ENCODE data around the gene METRNL.

METRNL gene

DNA sequence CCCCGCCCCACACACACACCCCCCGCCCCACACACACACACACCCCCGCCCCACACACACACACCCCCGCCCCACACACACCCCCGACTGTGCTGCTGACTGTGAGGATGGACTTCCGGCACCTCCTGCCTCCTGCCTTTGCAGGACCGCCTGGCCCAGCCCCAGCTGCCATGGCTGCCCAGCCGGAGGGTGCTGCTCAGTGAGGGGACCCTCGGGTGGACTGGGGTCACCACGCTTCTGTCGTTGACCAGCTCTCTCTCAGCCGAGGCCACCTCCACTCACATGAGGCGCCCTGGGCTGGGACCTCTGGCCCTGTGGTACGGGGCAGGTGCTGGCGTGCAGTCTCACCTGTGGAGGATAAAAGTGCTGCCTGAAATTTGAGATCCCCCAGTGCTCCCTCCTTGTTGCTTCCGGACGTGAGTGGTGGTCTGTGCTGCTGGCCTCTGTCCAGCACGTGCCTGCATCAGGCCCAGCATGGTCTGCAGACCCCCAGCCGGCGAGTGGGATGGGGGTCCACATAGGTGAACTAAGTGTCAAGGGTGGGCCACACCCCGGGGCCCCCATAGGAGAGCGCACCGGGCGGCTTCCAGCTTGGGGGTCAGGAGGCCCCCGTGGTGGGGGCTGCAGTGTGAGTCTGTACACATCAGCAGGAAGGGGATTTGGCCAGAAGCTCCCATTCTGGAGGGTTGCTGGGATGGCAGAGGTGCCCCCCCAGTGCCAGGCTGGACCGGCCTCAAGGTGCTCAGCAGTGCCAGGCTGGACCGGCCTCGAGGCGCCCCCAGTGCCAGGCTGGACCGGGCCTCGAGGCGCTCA lies 11.2 kb downstream of the METRNL start:
- Histone ChIP-seq H3K4me1 (ENCODE audit: low read length) (no peaks in the 10 kb centered on the region), H3K27me3 (replicated peaks; ENCODE audit: insufficient read depth, low read length) (peaks cover 40% of the 10 kb centered on the region), H3K4me3 (ENCODE audit: low read length) (no peak overlapping the region), H3K4me2 (ENCODE audit: low read depth, low read length) (no peak overlapping the region), H2AFZ (ENCODE audit: low read length) (no peak overlapping the region), H4K20me1 (ENCODE audit: insufficient read depth, low read length) (no peaks in the 10 kb centered on the region), H3K79me2 (ENCODE audit: low read length) (0 out of 2 replicates have a peak, but pooled peaks cover 1% of the 10 kb centered on the region), H3K9me3 (replicated peaks; ENCODE audit: insufficient read depth, low read length) (no peaks in the 10 kb centered on the region), H3K27ac (ENCODE audit: low read length) (no peak overlapping the region), H3F3A (ENCODE audit: insufficient read depth, low read length) (no peaks in the 10 kb centered on the region), H3K36me3 (replicated peaks; ENCODE audit: insufficient read depth, low read length) (no peaks in the 10 kb centered on the region), H3K9me2 (replicated peaks; ENCODE audit: insufficient read depth, low read length) (no peaks in the 10 kb centered on the region), H3K9ac (ENCODE audit: low read length) (no peak overlapping the region)
- no peak for TF ChIP-seq EZH2phosphoT487 (IDR thresholded peaks at IDR 0.05; ENCODE audit: low read length)
- TF ChIP-seq EZH2 (optimal IDR thresholded peaks at IDR 0.05; ENCODE audit: low read depth, low read length) = no peak
- no peak for TF ChIP-seq CTCF (IDR thresholded peaks at IDR 0.05; ENCODE audit: low read length)
- no peak for DNase-seq

DNA sequence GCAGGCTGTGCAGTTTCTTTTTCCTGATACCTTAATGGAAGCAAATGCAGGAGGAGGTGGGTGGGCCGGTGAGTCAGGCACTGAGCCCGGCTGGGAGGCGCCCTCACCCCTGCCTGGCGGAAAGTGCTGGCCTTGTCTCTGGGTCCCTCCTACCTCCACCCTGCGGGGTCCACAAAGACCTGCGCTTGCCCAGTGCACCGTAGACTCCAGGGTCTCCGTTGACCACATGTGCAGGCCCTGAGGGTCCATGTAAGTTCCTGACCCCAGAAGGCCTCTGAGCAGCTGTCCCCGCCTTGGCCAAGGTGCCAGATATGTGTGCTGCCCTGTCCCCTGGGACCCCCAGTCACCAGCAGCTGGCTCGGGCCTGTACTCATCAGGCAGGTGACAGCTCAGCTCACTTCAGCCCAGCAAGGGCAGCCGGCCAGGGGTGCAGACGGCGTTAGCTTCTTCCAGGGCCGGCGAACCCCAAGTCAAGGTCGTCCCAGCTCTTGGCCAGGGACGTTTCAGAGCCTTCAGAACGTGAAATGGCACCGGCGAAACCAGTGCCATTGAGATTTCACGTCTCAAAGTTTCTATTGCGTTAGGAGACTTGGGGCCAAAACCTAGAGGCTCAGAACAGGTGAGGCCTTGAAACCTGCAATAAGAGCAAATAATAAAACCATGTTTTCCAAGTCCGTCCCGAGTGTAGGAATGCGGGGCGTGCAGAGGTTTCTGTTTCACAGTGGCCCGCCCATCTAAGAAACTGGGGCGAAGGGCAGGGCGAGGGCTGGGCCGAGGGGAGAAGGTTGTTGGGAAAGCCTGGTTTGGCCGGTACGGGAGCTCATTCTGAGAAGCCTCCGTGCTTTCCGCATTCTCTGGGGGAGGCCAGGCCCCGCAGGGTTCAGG lies 12.1 kb downstream of the METRNL start:
- no peak for DNase-seq
- Histone ChIP-seq H3K9ac (ENCODE audit: low read length) (no peak overlapping the region), H4K20me1 (ENCODE audit: insufficient read depth, low read length) (no peaks in the 10 kb centered on the region), H3F3A (ENCODE audit: insufficient read depth, low read length) (no peaks in the 10 kb centered on the region), H3K27me3 (replicated peaks; ENCODE audit: insufficient read depth, low read length) (peaks cover 39% of the 10 kb centered on the region), H3K4me2 (ENCODE audit: low read depth, low read length) (no peak overlapping the region), H3K79me2 (ENCODE audit: low read length) (no peaks in the 10 kb centered on the region), H3K4me3 (ENCODE audit: low read length) (no peak overlapping the region), H3K4me1 (ENCODE audit: low read length) (no peaks in the 10 kb centered on the region), H3K9me2 (replicated peaks; ENCODE audit: insufficient read depth, low read length) (no peaks in the 10 kb centered on the region), H3K27ac (ENCODE audit: low read length) (no peak overlapping the region), H3K36me3 (replicated peaks; ENCODE audit: insufficient read depth, low read length) (no peaks in the 10 kb centered on the region), H2AFZ (ENCODE audit: low read length) (no peak overlapping the region), H3K9me3 (replicated peaks; ENCODE audit: insufficient read depth, low read length) (no peaks in the 10 kb centered on the region)
- no peak for TF ChIP-seq EZH2 (optimal IDR thresholded peaks at IDR 0.05; ENCODE audit: low read depth, low read length)
- TF ChIP-seq CTCF (IDR thresholded peaks at IDR 0.05; ENCODE audit: low read length) = no peak
- no peak for TF ChIP-seq EZH2phosphoT487 (IDR thresholded peaks at IDR 0.05; ENCODE audit: low read length)

DNA sequence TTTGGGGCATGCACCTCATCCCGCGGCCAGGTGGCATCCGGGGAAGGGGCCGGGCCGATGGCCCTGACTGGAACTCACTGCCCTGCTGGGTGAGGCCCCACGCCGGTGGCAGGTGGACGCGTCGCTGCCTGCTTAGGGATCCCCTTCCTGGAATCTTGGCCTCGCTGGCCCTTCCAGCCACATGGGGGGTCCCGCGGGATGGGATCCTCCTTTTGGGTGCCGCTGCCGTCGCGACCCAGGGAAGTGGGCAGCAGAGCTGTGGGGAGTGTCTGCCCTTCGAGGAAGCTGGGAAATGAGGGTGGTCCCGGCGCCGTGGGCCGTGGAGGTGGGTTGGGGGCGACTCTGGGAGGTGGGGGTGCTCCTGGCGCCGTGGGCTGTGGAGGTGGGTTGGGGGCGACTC lies 12.8 kb downstream of the METRNL start:
- Histone ChIP-seq H3K9me2 (replicated peaks; ENCODE audit: insufficient read depth, low read length) (no peaks in the 10 kb centered on the region), H3K4me1 (ENCODE audit: low read length) (no peaks in the 10 kb centered on the region), H3K9ac (ENCODE audit: low read length) (no peak overlapping the region), H3K4me3 (ENCODE audit: low read length) (no peak overlapping the region), H3K4me2 (ENCODE audit: low read depth, low read length) (no peak overlapping the region), H3K79me2 (ENCODE audit: low read length) (no peaks in the 10 kb centered on the region), H3K36me3 (replicated peaks; ENCODE audit: insufficient read depth, low read length) (no peaks in the 10 kb centered on the region), H2AFZ (ENCODE audit: low read length) (no peak overlapping the region), H3F3A (ENCODE audit: insufficient read depth, low read length) (no peaks in the 10 kb centered on the region), H3K27me3 (replicated peaks; ENCODE audit: insufficient read depth, low read length) (peaks cover 41% of the 10 kb centered on the region), H4K20me1 (ENCODE audit: insufficient read depth, low read length) (no peaks in the 10 kb centered on the region), H3K27ac (ENCODE audit: low read length) (no peak overlapping the region), H3K9me3 (replicated peaks; ENCODE audit: insufficient read depth, low read length) (no peaks in the 10 kb centered on the region)
- TF ChIP-seq CTCF (IDR thresholded peaks at IDR 0.05; ENCODE audit: low read length) (no peak), EZH2 (optimal IDR thresholded peaks at IDR 0.05; ENCODE audit: low read depth, low read length) (no peak), EZH2phosphoT487 (IDR thresholded peaks at IDR 0.05; ENCODE audit: low read length) (no peak)
- DNase-seq = no peak

Data from MM.1S (cell line).